D341Med (cell line): ENCODE results near the gene ZNF775.
A peak's percentile ranks its signal among the peaks of the same experiment; 100 is the strongest.

ENCODE experiments used
- DNase-seq: peaks from one replicate; pipeline ENCODE4 v3.0.0; 2012; ENCODE audit warnings: low spot score

ZNF775 gene

GRCh38 chr7:150368884-150369747 lies 10.0 kb upstream of the ZNF775 start:
- no peak for DNase-seq

GRCh38 chr7:150369748-150370501 lies 9.2 kb upstream of the ZNF775 start:
- DNase-seq, result no peak

GRCh38 chr7:150370612-150371071 lies 8.5 kb upstream of the ZNF775 start:
- no peak for DNase-seq

- DNase-seq, result no peak
These were observed 7.8 kb upstream of the ZNF775 start for GRCh38 chr7:150371131-150371995.

- no peak for DNase-seq
These were observed 7.2 kb upstream of the ZNF775 start for GRCh38 chr7:150371996-150372270.

- DNase-seq, result no peak
These were observed 6.7 kb upstream of the ZNF775 start for GRCh38 chr7:150372271-150373048.

GRCh38 chr7:150373049-150373801 lies 5.9 kb upstream of the ZNF775 start:
- DNase-seq, result no peak

- DNase-seq, result no peak
These were observed 5.1 kb upstream of the ZNF775 start for GRCh38 chr7:150374026-150374425.

- no peak for DNase-seq
These were observed 4.7 kb upstream of the ZNF775 start for GRCh38 chr7:150374472-150374871.

GRCh38 chr7:150375662-150376521 lies 3.2 kb upstream of the ZNF775 start:
- no peak for DNase-seq

GRCh38 chr7:150376560-150376959 lies 2.6 kb upstream of the ZNF775 start:
- DNase-seq, result no peak

- DNase-seq, result no peak
These were observed 1.9 kb upstream of the ZNF775 start for GRCh38 chr7:150377196-150377595.

- no peak for DNase-seq
These were observed 1.5 kb upstream of the ZNF775 start for GRCh38 chr7:150377635-150378034.

GRCh38 chr7:150378115-150378852 lies 846 bp upstream of the ZNF775 start:
- peak; percentile 69 for DNase-seq

- DNase-seq, result peak; percentile 64
These were observed 580 bp downstream of the ZNF775 start for GRCh38 chr7:150379441-150380379.

GRCh38 chr7:150380463-150380862 lies 1.3 kb downstream of the ZNF775 start:
- no peak for DNase-seq

- DNase-seq, result no peak
These were observed 2.0 kb downstream of the ZNF775 start for GRCh38 chr7:150381096-150381495.

GRCh38 chr7:150381785-150382122 lies 2.6 kb downstream of the ZNF775 start:
- DNase-seq, result no peak
